Cardiac fibroblast (primary cell): ENCODE data around the gene SLC6A6.

ENCODE experiments used
- DNase-seq, 2 donors: peaks; one replicate each; pipeline versions ENCODE4 v3.0.0 to v3.0.0-alpha.2; 2010; ENCODE audit warnings: low read depth in 2 of 2
- H3K4me3 ChIP-seq, 2 donors: replicated peaks in 1 of 2; 1 replicate in 1 of 2; 2 replicates in 1 of 2; pipeline ENCODE4 v1.5.1; 2011; ENCODE audit warnings: low read depth in 2 of 2, low read length in 2 of 2, mild to moderate bottlenecking in 2 of 2, moderate library complexity in 1 of 2
- CTCF ChIP-seq: IDR thresholded peaks from one replicate; pipeline ENCODE4 v1.5.1; 2011; ENCODE audit warnings: low read depth, mild to moderate bottlenecking, low read length, inconsistent platforms

SLC6A6 gene

DNA sequence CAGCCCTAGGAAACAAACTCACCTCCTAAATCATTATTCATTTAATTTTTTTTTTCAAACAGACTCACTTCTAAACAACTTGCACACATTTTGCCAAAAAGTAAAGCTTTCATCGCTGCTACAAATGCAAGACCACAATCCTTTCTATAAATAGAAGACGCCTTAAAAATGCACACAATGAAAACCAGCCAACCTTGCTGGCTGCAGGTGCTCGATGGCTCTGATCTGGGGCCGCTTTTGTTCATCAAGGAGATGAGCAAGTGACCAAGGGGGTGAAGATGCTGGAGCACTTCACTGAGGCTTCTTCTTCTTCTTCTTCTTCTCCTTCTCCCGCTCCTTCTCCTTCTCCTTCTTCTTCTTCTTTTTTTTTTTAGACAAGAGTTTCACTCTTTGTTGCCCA lies 12.7 kb upstream of the SLC6A6 start:
- TF ChIP-seq CTCF = no peak
- H3K4me3 ChIP-seq = no peak overlapping the region
- DNase-seq = no peak

DNA sequence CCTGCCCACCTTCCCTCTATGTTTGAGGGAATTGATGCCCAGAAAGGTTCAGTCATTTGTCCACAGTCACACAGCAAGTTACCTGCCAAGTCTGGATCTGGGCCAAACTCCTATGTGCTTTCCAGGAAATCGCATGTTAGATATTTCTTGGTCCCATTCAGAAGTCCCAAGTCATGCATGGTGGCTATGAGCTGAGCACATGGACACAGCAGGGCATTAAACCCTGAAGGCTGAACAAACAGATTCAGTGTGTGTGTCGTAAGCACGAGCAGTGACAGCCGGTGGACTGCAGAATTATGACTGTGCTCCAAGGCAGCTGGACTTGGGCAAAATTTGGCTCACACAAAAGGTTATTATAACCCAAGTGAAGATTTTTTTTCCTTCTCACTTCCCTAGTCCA lies 11.4 kb upstream of the SLC6A6 start:
- TF ChIP-seq CTCF = no peak
- peak; percentile 81 to 88 for DNase-seq
- no peak overlapping the region for H3K4me3 ChIP-seq

DNA sequence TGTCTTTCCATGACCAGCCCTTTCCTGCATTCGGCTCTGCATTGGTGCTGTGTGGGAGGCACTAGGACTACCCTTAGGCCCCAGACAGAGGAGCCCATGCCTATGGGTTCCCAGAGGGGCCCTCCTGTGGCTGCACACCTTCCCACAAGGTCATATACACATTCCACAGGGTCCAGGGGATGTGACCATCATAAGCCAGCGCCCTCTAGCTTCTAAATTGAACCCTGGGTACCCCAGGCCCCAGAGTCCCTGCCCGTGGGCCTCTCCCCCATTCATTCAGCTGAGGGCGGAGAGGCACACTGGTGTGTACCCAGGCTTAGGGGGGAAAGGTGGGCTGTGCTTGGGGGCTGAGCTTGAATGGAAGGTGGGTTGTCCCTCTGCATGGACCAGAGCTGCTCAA lies 10.2 kb upstream of the SLC6A6 start:
- no peak overlapping the region for H3K4me3 ChIP-seq
- TF ChIP-seq CTCF = no peak
- DNase-seq = no peak

DNA sequence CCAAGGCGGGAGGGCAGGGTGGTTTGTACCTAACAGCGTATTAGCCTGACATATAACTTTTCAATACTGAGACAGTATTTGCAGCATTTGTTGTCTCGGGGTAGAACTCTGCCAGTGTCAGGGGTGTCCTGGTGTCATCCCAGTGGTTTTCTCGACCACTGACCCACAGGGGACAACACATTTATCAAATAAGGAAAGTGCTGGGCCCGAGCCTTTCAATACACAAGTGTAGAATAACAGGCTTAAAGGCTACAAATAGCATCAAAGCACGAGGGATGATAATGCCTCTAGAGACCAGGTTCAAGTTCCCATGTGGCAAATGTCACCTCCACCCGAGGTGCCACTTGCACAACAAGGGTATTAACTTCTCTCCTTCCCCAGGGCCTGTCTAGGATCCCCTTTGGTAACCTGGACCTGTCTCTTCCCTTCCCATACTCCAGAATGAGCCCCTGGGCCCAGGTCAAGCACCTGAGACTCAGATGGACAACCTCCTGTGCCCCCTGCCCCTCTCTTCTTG lies 9.5 kb upstream of the SLC6A6 start:
- DNase-seq = no peak
- H3K4me3 ChIP-seq = no peak overlapping the region
- TF ChIP-seq CTCF = no peak

GRCh38 chr3:14393440-14394106 lies 8.8 kb upstream of the SLC6A6 start:
- no peak for DNase-seq
- TF ChIP-seq CTCF = no peak
- H3K4me3 ChIP-seq = no peak overlapping the region

- no peak for TF ChIP-seq CTCF
- no peak overlapping the region for H3K4me3 ChIP-seq
- no peak for DNase-seq
Measured at GRCh38 chr3:14396031-14396692, 6.2 kb upstream of the SLC6A6 start.
